Liver (tissue), 9 donors: ENCODE measurements around the gene UBE3B. TPM values are rescaled to one million over a fixed set of nuclear protein-coding genes. Genes with fewer than 3 reads are reported as not detected.
A peak's percentile ranks its signal among the peaks of the same experiment; 100 is the strongest.

Source experiments
- DNase-seq: peaks from one replicate; pipeline ENCODE4 v3.0.0-alpha.2; 2017; ENCODE audit warnings: low spot score
- H3K27ac ChIP-seq, 2 donors: one replicate each; pipeline ENCODE4 v1.7.0; 2013; ENCODE audit warnings: inconsistent platforms in 2 of 2, low read length in 2 of 2, control low read depth in 1 of 2, low read depth in 1 of 2, mild to moderate bottlenecking in 1 of 2
- H3K27me3 ChIP-seq, 4 donors: one replicate each; pipeline versions ENCODE4 v1.6.1 to v1.7.0; 2013; ENCODE audit warnings: low read length in 3 of 4, inconsistent platforms in 1 of 4, mild to moderate bottlenecking in 1 of 4, moderate library complexity in 1 of 4; ENCODE audit not compliant: control insufficient read depth in 4 of 4, insufficient read depth in 4 of 4
- H3K36me3 ChIP-seq, 4 donors: one replicate each; pipeline versions ENCODE4 v1.6.1 to v1.7.0; 2013; ENCODE audit warnings: low read length in 3 of 4, mild to moderate bottlenecking in 3 of 4, low read depth in 1 of 4, moderate library complexity in 1 of 4; ENCODE audit not compliant: control insufficient read depth in 4 of 4, insufficient read depth in 3 of 4
- H3K4me1 ChIP-seq, 4 donors: one replicate each; pipeline versions ENCODE4 v1.6.1 to v1.7.0; 2013; ENCODE audit warnings: low read length in 3 of 4, mild to moderate bottlenecking in 3 of 4, moderate library complexity in 1 of 4; ENCODE audit not compliant: control insufficient read depth in 4 of 4, insufficient read depth in 4 of 4
- H3K4me3 ChIP-seq, 3 donors: one replicate each; pipeline versions ENCODE4 v1.6.1 to v1.7.0; 2013; ENCODE audit warnings: low read length in 3 of 3, control low read depth in 1 of 3, low read depth in 1 of 3, mild to moderate bottlenecking in 1 of 3
- H3K9ac ChIP-seq, 2 donors: one replicate each; pipeline ENCODE4 v1.7.0; 2013; ENCODE audit warnings: low read length in 2 of 2, mild to moderate bottlenecking in 2 of 2, moderate library complexity in 2 of 2, control low read depth in 1 of 2, low read depth in 1 of 2
- H3K9me3 ChIP-seq, 4 donors: one replicate each; pipeline versions ENCODE4 v1.6.1 to v1.7.0; 2013; ENCODE audit warnings: low read length in 3 of 4; ENCODE audit not compliant: control insufficient read depth in 4 of 4
- EGR1 ChIP-seq, 2 donors: IDR thresholded peaks; 2 replicates each; pipeline ENCODE4 v1.6.1; 2016 to 2018; ENCODE audit warnings: antibody characterized with exemption in 2 of 2, low read depth in 2 of 2
- FOXA1 ChIP-seq: IDR thresholded peaks from 2 replicates; pipeline ENCODE4 v1.6.1; 2016; ENCODE audit warnings: antibody characterized with exemption
- FOXA2 ChIP-seq: IDR thresholded peaks from 2 replicates; pipeline ENCODE4 v1.6.1; 2016; ENCODE audit warnings: antibody characterized with exemption
- GABPA ChIP-seq, 2 donors: IDR thresholded peaks in 1 of 2; conservative IDR thresholded peaks in 1 of 2; 2 replicates each; pipeline ENCODE4 v1.6.1; 2016; ENCODE audit warnings: antibody characterized with exemption in 2 of 2, mild to moderate bottlenecking in 1 of 2, moderate library complexity in 1 of 2
- HNF4A ChIP-seq, 2 donors: conservative IDR thresholded peaks; 2 replicates each; pipeline ENCODE4 v1.6.1; 2016; ENCODE audit warnings: antibody characterized with exemption in 2 of 2, mild to moderate bottlenecking in 2 of 2
- HNF4G ChIP-seq: IDR thresholded peaks from 2 replicates; pipeline ENCODE4 v1.6.1; 2016; ENCODE audit warnings: antibody characterized with exemption
- JUND ChIP-seq, 2 donors: IDR thresholded peaks; 2 replicates each; pipeline ENCODE4 v1.6.1; 2016; ENCODE audit warnings: antibody characterized with exemption in 2 of 2
- NR2F2 ChIP-seq: IDR thresholded peaks from 2 replicates; pipeline ENCODE4 v1.6.1; 2016; ENCODE audit warnings: antibody characterized with exemption
- RAD21 ChIP-seq, 2 donors: IDR thresholded peaks; 2 replicates each; pipeline ENCODE4 v1.6.1; 2016; ENCODE audit warnings: antibody characterized with exemption in 2 of 2, mild to moderate bottlenecking in 2 of 2
- RXRA ChIP-seq, 2 donors: IDR thresholded peaks; 2 replicates each; pipeline ENCODE4 v1.6.1; 2017 to 2018; ENCODE audit warnings: antibody characterized with exemption in 2 of 2, mild to moderate bottlenecking in 1 of 2
- SP1 ChIP-seq: IDR thresholded peaks from 2 replicates; pipeline ENCODE4 v1.6.1; 2018; ENCODE audit warnings: antibody characterized with exemption, mild to moderate bottlenecking
- TAF1 ChIP-seq: conservative IDR thresholded peaks from 2 replicates; pipeline ENCODE4 v1.6.1; 2016; ENCODE audit warnings: antibody characterized with exemption, mild to moderate bottlenecking
- YY1 ChIP-seq: IDR thresholded peaks from 2 replicates; pipeline ENCODE4 v1.6.1; 2016; ENCODE audit warnings: antibody characterized with exemption, mild to moderate bottlenecking
- WGBS: extraction: QIAGEN DNeasy Blood & Tissue Kit; methylation state at CpG from one replicate; pipeline ENCODE4 v1.1.7; 2013; 5-methylcytosine and 5-hydroxymethylcytosine counted together
- polyA plus RNA-seq, 2 donors: library from polyadenylated mRNA; stranded (reverse) in 1 of 2; unstranded in 1 of 2; fragments of 200-250 nt in 1 of 2; fragments of >200 nt in 1 of 2; fragmentation: Nextera tagmentation in 1 of 2; extraction: Ambion mirVana in 1 of 2; gene quantifications; one replicate each; pipeline versions ENCODE4 v1.2.1 to v1.2.3, GENCODE V29; 2013 to 2015
- total RNA-seq, 2 donors: library from RNA; depleted of rRNA; stranded (reverse); fragments of >200 nt; gene quantifications; one replicate each; pipeline ENCODE4 v1.2.3, GENCODE V29; 2014
- TF ChIP-seq, protein P1 (sequence below): IDR thresholded peaks from 2 replicates; pipeline ENCODE4 v1.6.1; 2016; ENCODE audit warnings: antibody characterized with exemption
- TF ChIP-seq, protein P2 (sequence below): IDR thresholded peaks from 2 replicates; pipeline ENCODE4 v1.6.1; 2016; ENCODE audit warnings: antibody characterized with exemption
- TF ChIP-seq, protein P3 (sequence below): IDR thresholded peaks from 2 replicates; pipeline ENCODE4 v1.6.1; 2016; ENCODE audit warnings: antibody characterized with exemption, mild to moderate bottlenecking
- TF ChIP-seq, protein P4 (sequence below): IDR thresholded peaks from 2 replicates; pipeline ENCODE4 v1.6.1; 2016; ENCODE audit warnings: antibody characterized with exemption
- donor health status: healthy.
- donor health status: healthy.
- donor health status: healthy.
- donor health status: healthy.
- donor health status: healthy.

UBE3B gene
- total and polyA plus RNA-seq, 4 donors: 9.3 to 43.4 (median 24.1) TPM

DNA sequence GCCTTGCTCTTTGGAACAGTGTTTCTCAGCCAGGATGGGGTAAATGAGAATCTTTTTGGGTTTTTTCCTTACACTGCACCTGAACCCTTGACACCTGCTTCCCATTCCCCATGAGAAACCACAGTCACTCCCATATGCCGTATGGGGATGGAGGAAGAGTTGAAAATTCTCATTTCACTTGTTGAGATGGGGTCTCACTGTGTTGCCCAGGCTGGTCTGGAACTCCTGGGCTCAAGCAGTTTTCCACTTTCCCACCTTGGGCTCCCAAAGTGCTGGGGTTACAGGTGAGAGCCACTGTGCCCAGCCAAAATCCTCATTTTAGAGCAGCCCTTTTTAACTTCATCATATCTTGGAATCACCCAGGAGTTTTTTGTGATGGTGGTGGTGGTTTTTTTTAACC, 99.9 kb downstream of the UBE3B start (continued):
- TF ChIP-seq, protein P1, sequence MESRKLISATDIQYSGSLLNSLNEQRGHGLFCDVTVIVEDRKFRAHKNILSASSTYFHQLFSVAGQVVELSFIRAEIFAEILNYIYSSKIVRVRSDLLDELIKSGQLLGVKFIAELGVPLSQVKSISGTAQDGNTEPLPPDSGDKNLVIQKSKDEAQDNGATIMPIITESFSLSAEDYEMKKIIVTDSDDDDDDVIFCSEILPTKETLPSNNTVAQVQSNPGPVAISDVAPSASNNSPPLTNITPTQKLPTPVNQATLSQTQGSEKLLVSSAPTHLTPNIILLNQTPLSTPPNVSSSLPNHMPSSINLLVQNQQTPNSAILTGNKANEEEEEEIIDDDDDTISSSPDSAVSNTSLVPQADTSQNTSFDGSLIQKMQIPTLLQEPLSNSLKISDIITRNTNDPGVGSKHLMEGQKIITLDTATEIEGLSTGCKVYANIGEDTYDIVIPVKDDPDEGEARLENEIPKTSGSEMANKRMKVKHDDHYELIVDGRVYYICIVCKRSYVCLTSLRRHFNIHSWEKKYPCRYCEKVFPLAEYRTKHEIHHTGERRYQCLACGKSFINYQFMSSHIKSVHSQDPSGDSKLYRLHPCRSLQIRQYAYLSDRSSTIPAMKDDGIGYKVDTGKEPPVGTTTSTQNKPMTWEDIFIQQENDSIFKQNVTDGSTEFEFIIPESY: no peak
- no peak for TF ChIP-seq EGR1 (IDR thresholded peaks at IDR 0.05; ENCODE audit: low read depth in 2 of 2)
- TF ChIP-seq, protein P2, sequence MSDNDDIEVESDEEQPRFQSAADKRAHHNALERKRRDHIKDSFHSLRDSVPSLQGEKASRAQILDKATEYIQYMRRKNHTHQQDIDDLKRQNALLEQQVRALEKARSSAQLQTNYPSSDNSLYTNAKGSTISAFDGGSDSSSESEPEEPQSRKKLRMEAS: no peak
- no peak for TF ChIP-seq HNF4G
- no peak for TF ChIP-seq FOXA2

DNA sequence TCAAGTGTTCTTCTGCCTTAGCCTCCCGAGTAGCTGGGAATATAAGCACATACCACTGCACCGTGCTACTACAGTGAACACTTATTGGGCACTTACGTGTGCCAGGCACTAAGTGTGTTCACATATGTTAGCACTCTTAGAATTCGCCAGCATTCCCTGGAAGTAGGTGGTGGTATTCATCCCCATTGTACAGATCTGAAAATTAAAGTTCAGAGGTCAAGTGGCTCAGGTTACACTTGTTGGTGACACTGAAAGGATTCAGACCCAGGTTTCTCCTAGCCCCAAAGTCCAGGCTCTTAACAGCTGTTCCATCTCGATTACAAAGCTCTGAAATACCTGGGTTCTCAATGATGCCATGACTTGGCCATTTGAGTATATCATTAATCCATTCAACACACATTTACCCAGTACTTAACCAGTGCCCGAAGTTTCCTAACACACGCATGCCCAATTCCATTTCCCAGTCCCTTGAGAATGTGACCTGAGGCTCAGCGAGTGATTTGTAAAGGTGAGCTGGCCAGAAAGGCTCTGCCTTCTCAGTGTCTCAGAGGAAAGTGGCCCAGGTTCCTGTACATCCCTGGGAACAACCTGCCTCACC, 101.0 kb downstream of the UBE3B start:
- Histone ChIP-seq H3K9me3 (no peaks in the 10 kb centered on the region), H3K9ac (peak overlapping the region in 1 of 2 donors; percentile 79), H3K27me3 (no peaks in the 10 kb centered on the region), H3K4me1 (peaks cover 31 to 76% (median 73%) of the 10 kb centered on the region in 4 donors), H3K4me3 (no peak overlapping the region), H3K27ac (peak overlapping the region; percentile 75 to 77), H3K36me3 (peaks cover 3 to 25% (median 12%) of the 10 kb centered on the region in 4 donors)
- 64% methylated on average over 8 of the region's 8 CpGs for WGBS
- no peak for DNase-seq
- TF ChIP-seq RXRA (IDR thresholded peaks at IDR 0.05) (peak; percentile 62 to 81), YY1 (peak; percentile 69), HNF4G (peak; percentile 59), SP1 (peak; percentile 76), RAD21 (IDR thresholded peaks at IDR 0.05) (peak in 1 of 2 donors; percentile 17), FOXA2 (peak; percentile 55), TAF1 (no peak), FOXA1 (no peak), NR2F2 (peak; percentile 46), HNF4A (conservative IDR thresholded peaks at IDR 0.05) (peak; percentile 83 to 84), GABPA (IDR thresholded peaks at IDR 0.05 in 1 of 2, conservative IDR thresholded peaks at IDR 0.05 in 1 of 2) (no peak), JUND (IDR thresholded peaks at IDR 0.05) (peak; percentile 52 to 82)
- TF ChIP-seq, protein P3, sequence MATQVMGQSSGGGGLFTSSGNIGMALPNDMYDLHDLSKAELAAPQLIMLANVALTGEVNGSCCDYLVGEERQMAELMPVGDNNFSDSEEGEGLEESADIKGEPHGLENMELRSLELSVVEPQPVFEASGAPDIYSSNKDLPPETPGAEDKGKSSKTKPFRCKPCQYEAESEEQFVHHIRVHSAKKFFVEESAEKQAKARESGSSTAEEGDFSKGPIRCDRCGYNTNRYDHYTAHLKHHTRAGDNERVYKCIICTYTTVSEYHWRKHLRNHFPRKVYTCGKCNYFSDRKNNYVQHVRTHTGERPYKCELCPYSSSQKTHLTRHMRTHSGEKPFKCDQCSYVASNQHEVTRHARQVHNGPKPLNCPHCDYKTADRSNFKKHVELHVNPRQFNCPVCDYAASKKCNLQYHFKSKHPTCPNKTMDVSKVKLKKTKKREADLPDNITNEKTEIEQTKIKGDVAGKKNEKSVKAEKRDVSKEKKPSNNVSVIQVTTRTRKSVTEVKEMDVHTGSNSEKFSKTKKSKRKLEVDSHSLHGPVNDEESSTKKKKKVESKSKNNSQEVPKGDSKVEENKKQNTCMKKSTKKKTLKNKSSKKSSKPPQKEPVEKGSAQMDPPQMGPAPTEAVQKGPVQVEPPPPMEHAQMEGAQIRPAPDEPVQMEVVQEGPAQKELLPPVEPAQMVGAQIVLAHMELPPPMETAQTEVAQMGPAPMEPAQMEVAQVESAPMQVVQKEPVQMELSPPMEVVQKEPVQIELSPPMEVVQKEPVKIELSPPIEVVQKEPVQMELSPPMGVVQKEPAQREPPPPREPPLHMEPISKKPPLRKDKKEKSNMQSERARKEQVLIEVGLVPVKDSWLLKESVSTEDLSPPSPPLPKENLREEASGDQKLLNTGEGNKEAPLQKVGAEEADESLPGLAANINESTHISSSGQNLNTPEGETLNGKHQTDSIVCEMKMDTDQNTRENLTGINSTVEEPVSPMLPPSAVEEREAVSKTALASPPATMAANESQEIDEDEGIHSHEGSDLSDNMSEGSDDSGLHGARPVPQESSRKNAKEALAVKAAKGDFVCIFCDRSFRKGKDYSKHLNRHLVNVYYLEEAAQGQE: peak; percentile 79
- TF ChIP-seq, protein P4, sequence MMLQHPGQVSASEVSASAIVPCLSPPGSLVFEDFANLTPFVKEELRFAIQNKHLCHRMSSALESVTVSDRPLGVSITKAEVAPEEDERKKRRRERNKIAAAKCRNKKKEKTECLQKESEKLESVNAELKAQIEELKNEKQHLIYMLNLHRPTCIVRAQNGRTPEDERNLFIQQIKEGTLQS: no peak
- TF ChIP-seq, protein P2: peak; percentile 59
- TF ChIP-seq, protein P1: no peak
